HG02970 (cell line): ENCODE measurements around the gene PLCD3.

Experiments used
- ATAC-seq: cut with Tn5 transposase; IDR thresholded peaks from one replicate; pipeline ENCODE4 v1.9.1; 2021; ENCODE audit warnings: mild to moderate bottlenecking, moderate library complexity, moderate number of reproducible peaks; ENCODE audit not compliant: unreplicated experiment, low FRiP score

PLCD3 gene, protein sequence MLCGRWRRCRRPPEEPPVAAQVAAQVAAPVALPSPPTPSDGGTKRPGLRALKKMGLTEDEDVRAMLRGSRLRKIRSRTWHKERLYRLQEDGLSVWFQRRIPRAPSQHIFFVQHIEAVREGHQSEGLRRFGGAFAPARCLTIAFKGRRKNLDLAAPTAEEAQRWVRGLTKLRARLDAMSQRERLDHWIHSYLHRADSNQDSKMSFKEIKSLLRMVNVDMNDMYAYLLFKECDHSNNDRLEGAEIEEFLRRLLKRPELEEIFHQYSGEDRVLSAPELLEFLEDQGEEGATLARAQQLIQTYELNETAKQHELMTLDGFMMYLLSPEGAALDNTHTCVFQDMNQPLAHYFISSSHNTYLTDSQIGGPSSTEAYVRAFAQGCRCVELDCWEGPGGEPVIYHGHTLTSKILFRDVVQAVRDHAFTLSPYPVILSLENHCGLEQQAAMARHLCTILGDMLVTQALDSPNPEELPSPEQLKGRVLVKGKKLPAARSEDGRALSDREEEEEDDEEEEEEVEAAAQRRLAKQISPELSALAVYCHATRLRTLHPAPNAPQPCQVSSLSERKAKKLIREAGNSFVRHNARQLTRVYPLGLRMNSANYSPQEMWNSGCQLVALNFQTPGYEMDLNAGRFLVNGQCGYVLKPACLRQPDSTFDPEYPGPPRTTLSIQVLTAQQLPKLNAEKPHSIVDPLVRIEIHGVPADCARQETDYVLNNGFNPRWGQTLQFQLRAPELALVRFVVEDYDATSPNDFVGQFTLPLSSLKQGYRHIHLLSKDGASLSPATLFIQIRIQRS

DNA sequence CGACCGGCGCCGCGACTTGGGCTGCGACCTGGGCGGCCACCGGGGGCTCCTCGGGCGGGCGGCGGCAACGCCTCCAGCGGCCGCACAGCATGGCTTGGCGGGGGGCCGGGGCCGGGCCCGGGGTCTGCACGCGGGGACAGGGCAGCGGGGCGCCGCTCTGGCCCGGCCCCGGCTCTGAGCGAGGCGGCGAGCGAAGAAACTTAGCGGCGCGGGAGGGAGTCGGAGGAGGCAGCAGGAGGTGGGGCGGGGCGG is at the start of gene PLCD3:
Gene PLCD3, minus strand, starts transcription at position 196 of the 252 bp plus-strand sequence. Its CDS starts 105 bp downstream, at position 91.
- ATAC-seq: no peak

DNA sequence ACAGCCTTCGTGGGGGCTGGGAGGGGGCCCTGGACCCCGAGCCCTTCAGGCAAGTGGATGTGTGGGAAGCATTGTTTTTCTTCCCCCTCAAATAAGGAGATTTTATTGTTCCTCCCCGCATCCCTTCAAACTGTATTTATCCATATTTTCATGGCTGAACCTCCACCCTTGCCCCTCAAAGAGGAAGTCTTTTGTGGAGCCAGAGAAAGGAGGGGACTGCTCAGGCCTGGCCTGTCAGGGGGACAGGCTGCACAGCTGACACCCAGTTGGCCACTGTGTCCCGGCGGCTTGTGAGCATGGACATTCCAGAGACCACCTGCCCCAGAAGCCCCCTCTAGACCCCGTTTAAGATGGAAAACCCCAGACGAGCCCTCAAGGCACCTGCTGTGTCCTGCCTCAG is 45.2 kb upstream of the PLCD3 start:
- ATAC-seq: no peak

DNA sequence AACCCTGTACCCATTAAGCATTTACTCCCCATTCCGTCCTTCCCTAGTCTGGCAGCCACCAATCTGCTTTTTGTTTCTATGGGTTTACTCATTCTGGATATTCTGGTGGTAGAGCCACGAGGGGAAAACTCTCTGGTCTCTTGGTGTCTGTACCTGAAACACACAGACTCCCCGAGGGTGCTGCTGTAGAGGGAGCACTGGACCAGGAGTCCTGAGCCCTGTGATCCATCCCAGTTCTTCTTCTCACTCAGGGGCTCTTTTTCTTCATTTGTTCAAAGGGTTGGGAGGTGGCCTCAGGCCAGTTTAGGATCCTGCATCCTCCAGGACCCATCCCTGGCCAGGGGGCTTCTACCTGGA is 43.4 kb upstream of the PLCD3 start:
- ATAC-seq: no peak

DNA sequence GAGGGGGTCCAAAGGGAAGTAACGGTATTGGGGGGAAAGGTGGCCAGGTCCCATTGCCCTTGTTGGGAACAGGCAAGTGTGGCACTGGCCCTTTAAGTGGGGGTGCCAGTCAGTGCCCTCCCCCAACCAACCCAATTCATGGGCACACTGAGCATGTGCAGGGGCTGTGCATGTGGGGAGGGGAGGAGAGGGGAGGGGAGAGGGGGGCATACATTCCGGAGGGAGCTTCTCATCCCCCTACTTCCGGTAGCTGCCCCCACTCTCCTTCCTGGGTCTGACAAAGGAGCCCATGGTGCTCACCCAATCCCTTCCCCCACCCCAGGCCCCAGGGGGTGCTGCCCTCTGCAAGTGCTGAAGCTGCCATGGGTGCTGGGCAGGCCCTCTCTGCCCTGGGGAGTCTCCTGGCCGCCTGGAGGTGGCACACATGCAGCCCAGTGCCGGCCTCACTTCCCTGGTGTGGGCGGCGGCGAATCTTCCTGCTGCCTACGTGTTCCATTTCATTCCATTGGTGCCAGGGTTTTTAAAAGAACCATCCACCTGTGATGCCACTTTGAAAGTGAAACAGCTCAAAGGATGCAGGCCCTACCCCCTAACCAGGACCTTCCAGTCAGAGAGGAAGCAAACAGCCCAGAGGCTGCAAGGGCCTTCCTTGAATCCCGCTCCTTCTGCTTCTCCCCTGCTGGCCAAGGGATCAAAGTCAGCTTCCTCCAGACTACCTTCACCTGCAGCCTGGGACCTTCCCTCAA is 40.4 kb upstream of the PLCD3 start:
- no peak for ATAC-seq

DNA sequence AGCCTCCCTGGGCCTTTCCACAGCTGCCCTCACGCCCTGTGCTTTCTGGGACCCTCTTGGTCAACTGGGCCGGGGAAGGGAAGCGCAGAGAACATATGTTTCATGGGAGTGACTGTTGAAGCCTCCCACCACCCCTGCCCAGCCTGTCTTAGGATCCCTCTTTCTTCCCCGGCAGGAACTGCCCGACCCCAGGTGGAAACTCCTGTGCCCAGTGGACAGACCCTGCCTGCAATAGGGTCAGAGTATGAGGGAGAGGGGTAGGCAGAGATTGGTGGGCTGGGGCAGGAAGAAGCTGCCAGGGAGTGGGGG is 39.9 kb upstream of the PLCD3 start:
- no peak for ATAC-seq

DNA sequence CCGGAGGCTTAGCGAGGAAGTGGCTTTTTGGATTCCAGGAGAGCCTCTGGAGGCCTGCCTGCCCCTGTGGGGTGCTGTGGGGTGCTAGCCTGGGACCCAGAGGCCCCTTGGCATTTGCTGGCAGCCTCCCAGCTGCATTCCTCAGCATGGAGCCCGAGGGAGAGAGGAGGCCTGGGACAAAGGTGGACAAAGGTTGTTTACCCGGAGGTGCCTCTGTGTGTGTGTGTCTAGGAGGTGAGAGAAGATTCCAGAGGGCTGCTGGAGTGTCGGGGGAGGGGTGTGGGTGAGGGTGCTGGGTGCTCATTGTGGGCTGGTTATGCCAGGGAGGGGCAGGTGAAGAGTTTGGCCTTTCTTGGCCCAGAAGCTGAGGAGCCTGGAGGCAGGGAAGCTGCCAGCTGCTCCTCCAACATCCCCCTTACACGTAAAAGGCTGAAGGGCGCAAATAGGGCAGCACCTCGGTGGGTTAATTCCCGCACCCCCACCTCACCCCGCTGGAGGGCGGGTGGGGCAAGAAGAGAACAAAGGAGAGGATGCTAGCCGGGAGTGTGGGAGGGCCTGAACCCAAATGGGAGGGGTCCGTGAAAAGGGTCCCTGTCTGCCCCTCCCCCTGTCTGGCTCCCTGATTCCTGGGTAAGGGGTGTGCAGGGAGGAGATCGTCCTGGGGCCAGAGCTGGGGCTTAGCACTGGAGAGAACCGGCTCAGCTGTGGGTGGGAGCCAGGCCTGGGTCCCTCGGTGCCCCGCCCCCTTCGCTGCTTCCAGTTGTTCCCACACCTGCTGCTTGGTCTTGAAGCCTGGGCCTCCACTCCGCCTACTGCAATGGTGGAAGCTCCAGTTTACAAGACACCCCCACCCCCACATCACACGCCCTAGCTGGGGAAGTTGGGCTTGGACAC is 39.3 kb upstream of the PLCD3 start:
- ATAC-seq: no peak

DNA sequence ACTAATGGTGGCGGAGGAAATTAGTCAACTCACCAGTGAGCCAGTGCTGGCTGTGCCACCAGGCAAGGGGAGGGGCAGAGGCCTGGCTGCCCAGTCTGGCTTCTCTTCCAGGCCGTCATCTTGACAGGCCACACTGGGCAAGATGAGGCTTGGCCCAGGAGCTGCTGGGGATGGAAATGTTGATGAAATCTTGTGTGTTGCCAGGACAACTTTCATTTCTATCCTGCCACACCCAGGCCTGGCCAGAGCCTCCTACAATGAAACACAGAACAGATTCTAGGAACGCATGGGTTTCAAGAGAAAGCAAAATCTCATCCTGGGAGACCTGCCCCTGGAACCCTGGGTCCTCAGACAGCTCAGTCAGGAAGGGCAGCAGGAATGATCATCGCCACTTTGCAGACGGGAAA is 38.6 kb upstream of the PLCD3 start:
- no peak for ATAC-seq

DNA sequence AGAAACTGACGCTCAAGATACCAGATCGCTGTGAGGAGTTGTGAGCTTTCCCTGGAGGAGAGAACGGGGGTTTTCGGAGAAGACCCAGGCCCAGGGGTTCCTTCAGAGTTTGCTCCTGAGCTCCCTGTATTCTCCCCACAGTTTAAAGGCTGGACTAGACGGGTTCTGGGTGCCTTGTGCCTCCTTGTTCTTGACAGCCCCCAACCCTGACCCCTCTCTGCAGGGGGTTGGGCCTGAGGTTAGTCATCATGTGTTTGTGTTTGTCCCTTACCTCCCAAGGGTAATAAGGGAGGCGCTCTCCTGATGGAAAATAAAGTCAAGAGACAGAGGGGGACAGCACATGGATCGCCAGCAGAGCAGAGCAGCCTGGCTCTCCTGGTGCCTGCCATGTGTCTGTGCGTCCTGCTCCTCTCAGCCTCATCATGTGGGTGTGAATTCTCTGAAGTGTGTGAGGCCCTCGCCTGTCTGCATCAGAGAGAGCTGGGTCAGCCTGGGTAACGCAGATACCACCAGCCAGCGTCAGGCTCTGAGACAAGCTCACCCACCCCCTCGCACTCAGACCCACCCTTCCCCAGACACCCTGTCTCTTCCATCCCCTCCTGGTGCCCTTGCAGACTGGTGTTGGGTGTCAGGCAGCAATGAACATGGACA is 38.1 kb upstream of the PLCD3 start:
- no peak for ATAC-seq

DNA sequence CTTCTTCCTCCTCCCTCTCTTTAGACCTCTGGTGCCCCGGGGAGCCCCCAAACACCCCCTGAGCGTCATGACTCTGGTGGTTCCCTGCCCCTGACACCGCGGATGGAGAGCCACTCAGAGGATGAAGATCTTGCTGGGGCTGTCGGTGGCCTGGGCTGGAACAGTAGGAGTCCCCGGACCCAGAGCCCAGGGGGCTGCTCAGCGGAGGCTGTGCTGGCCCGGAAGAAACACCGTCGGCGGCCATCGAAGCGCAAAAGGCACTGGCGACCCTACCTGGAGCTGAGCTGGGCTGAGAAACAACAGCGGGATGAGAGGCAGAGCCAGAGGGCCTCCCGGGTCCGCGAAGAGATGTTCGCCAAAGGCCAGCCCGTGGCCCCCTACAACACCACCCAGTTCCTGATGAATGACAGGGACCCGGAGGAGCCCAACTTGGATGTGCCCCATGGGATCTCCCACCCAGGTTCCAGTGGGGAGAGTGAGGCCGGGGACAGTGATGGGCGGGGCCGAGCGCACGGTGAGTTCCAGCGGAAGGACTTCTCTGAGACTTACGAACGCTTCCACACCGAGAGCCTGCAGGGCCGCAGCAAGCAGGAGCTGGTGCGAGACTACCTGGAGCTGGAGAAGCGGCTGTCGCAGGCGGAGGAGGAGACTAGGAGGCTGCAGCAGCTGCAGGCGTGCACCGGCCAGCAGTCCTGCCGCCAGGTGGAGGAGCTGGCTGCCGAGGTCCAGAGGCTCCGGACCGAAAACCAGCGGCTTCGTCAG is 36.9 kb upstream of the PLCD3 start:
- no peak for ATAC-seq

DNA sequence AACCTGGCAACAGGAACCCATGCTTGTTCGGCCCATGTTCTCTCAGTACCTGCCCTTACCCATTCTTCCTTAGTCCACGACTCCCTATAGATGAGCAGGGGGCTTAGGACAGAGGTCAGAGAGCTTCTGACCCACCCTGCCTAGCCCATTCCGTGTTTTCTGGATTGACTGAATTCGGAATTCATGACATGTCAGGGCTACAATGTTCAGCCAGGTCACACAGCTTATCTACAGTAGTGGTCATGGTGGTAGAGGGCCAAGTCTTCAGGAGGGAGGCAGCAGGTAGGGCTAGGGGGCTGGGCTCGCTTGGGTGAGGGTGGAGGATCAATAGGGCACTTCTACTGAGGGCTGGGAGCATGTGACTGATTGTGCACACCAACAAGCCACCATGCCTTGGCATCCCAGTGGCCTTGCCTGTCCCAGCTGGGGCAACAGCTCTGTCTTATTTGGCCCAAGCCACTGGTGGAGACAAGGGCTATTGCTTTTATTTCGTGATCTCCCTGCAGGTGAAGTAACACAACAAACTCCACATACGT is 32.5 kb upstream of the PLCD3 start:
- ATAC-seq: no peak

DNA sequence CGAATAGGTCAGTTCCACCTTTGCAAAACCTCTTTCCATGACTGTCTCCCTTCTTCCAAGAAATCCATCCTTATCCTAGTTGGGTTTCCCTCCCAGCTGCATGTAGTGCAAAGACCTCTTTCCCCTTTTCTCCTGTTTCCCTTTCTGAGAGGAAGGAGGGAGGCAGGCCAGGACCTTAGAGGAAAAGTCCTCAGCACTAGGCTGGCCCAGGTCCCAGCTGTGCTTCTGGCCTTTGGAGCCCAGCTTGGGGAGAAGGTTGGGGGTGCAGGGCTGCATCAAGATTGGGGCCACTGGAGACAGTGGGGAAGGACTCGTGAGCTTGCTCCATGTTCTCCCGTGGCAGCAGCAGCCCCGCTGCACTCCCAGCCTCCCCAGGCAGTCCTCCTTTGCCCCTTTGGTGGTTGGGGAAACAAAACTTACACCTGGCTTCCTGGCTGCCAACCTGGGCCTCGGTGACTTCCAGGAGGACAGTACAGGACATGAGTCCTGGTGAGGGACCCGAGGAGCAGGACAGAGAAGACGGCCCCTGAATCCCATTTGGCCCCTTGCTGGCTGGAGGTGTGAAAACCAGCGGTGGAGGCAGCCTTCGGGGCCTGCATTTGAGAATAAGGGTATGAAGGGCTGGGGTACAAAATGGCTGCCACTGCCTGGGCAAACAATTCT is 29.8 kb upstream of the PLCD3 start:
- ATAC-seq: no peak

DNA sequence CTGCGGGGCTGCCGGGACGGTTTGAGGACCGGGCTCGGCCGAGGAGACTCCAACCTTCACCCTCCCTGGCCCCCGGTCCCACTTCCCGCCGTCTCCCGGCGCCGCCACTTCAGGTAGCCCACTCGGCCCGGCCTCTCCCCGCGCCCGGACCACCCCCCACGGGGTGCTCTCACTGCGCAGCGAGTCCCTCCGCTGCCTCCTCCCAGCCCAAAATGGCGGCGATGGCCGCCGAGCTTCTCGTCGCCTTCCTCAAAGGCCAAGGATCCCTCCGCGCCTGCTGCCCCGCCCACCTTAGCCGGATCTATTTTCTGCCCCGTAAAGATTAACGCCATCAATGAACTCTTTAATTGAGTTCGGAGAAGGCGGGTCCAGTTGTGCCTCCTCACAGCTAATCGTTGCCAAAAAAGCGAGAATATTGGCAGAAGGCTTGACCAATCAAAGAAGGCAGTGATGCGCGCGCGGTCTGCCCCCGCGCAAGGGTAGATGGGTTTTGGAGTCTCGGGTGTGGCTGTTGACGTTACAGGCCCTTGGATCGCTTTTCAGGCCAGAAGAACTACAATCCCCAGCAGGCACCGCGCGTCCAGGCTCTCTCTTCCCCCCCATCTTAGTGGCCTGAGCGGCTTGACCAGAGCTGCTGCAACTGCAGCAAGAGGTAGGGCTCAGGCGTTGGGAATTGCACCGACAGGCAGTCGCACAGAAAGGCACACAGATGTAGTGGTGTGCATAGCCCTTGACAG is 29.1 kb upstream of the PLCD3 start, which contains the start of gene HEXIM2:
Gene HEXIM2, plus strand, starts transcription at position 588 of the 737 bp plus-strand sequence. CDS start 919 bp downstream, outside the sequence.
- ATAC-seq: peak; percentile 90

DNA sequence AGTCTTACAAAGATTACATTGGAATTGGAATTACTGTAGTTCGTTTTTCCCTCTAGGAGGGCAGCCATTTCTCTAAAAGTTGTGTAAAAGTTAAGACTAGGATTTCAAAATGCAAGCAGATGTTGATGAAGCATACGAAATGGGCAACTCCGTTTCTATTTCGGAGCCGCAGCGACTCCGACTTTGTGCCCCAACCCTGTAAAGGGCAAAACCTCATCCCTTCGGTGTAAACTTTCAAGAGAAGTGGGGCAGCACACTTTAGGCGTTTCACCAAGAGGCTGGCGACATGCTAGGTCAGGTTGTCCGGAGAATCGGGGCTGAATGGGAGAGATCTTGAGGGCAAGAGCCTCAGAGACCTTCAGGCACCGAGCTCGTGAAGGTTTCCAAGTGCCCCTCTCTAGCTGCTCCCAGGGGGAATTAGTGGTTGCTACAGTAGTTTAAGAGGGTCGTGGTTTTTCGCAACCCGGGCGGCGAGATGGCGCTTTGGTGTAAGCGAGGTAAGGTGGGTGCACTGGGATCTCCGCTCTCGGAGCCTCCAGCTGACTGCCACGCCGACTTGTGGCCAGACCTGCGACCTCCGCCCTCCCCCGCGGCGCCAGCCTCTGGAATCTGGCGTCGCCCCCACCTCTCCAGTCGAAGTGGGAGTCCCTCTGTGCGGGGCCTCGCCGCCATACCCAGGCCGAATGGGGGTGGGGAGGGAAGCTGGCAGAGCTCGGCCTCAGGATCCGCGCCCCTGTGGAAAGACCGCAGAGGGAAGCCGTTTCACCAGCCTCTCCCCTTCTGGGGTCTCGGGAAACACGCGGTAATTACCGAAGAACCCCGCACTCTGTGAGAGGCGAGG is 28.4 kb upstream of the PLCD3 start:
- ATAC-seq: peak; percentile 22

DNA sequence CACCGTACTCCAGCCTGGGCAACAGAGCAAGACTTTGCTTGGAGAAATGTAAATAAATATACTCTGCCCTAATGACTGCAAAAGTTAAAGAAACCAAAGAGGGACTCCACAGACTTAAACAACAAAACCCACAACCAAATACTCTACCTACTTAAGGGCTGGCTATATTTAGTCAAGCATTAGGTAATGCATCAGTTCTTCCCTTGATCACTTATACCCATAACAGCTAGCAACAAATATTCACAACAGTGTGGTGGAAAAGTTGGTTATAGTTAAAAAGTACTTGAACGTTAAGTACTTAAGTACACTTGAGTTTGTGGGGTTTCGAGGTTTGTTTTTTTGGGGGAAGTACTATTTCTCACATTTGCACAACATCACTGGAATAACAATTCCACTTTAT is 23.9 kb upstream of the PLCD3 start:
- ATAC-seq: no peak

DNA sequence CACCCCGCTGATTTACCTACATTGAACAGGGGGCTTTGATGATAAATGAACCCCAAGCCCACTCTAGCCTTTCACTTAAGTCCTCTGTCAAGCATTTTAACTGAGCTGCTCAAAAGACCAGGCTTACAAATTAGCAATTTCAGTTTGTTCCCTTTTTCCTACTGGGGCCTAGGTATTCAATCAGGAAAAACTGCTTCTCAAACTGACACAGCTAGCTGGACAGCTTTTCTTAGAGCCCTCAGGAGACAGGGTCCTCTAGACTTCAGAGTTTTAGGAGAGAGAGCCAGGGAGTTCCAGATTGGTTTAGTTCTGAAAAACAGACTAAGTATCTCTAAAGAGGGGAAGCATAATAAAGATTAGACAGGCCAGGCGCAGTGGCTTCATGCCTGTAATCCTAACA is 23.2 kb upstream of the PLCD3 start:
- ATAC-seq: no peak

DNA sequence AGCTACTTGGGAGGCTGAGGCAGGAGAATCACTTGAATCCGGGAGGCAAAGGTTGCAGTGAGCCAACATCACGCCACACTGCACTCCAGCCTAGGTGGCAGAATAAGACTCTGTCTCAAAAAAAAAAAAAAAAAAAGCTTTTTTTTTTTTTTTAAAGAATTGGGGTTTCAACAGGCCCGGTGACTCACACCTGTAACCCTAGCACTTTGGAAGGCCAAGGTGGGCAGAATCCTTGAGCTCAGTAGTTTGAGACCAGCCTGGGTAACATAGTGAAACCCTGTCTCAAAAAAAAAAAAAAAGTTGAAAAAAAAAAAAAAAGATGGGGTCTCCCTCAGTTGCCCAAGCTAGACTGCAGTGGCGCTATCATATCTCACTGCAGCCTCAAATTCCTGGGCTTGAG is 22.7 kb upstream of the PLCD3 start:
- no peak for ATAC-seq
